GM19438 (cell line): ENCODE measurements around the gene STMN3.
"Not testable (repeated sequence)": the region's sequence is repeated elsewhere in the genome, so short reads cannot be mapped to it uniquely, and the experiment has no call there.

Experiments
- ATAC-seq: cut with Tn5 transposase; IDR thresholded peaks from one replicate; pipeline ENCODE4 v1.9.1; 2021; ENCODE audit warnings: low read depth; ENCODE audit not compliant: unreplicated experiment

STMN3 gene

DNA sequence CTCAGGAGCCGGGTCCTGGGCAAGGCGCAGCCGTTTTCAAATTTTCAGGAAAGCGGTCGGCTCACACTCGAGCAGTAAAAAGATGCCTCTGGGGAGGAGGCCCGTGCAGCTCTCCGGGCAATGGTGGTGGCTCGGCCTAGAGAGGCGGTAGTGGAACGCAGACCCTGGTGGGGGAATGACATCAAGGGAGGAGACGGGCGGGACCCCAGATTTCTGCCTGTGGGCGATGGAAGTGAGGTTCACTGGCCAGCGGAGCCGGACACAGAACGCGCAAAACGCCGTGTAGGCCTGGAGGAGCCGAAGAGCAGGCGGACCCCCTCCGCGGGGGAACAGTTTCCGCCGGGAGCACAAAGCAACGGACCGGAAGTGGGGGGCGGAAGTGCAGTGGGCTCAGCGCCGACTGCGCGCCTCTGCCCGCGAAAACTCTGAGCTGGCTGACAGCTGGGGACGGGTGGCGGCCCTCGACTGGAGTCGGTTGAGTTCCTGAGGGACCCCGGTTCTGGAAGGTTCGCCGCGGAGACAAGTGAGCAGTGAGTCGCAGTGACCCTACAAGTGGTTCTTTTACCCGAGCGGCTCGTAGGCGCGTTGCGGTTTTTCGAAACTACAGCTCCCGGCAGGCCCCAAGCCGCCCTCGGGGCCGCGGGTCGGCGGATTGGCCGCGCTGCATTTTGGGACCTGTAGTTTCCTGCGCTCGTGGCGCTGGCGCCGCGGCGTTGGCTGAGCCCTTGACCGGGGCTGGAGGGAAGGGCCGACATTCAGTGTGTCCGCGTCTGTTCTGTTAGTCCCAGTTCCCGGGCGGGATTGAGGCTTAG, 4.9 kb upstream of the STMN3 start, which contains the start of gene RTEL1:
RTEL1 (plus strand) TSS at position 376 of the 812 bp plus-strand sequence. CDS start 1,091 bp downstream, outside the sequence.
- ATAC-seq: peak; percentile 74

DNA sequence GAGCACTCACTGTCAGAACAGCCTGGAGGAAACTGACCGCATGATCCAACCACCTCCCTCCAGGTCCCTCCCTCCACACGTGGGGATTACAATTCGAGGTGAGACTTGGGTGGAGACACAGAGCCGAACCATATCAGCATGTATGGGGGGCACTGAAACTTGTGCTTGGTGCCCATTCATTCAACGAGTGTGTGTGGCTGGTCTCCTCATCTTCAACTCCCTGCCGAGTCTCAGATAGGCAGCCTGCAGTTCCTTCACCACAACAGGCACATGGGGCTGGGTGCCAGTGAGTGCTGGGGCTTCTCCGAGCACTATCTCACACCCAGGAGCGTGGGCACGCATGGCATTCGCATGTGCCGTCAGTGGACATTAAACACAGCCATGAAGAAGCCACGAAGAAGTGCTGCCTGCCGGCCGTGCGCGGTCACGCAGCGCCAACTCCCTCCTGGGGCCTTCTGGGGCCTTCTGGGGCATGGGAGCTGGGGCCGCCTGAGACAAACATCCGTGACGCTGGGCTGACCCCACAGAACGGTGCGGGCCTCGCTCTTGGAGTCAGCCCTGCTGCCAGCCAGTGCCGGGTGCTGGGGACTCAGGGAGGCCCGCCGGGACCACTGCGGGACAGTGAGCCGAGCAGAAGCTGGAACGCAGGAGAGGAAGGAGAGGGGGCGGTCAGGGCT, 4.2 kb upstream of the STMN3 start:
- no peak for ATAC-seq

DNA sequence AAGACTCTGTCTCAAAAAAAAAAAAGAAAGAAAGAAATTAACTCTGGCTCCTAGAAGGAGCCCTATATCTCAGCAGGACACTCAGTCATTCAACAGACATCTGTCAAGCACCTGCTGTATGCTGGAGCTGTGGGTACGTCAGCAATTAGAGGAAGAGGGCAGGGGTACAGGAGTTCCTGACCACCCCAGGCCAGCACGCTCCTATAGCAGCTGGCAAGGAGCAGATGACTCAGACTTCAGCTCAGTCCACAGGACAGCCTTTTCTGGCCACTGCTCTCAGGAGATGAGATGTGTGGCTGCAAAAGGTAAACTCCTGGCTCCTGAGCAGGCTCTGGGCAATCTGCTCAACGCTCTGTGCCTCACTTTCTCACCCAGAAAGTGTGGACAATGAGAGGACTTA, 3.2 kb upstream of the STMN3 start:
- ATAC-seq: no peak

GRCh38 chr20:63655249-63655648, 2.0 kb upstream of the STMN3 start:
- no peak for ATAC-seq

DNA sequence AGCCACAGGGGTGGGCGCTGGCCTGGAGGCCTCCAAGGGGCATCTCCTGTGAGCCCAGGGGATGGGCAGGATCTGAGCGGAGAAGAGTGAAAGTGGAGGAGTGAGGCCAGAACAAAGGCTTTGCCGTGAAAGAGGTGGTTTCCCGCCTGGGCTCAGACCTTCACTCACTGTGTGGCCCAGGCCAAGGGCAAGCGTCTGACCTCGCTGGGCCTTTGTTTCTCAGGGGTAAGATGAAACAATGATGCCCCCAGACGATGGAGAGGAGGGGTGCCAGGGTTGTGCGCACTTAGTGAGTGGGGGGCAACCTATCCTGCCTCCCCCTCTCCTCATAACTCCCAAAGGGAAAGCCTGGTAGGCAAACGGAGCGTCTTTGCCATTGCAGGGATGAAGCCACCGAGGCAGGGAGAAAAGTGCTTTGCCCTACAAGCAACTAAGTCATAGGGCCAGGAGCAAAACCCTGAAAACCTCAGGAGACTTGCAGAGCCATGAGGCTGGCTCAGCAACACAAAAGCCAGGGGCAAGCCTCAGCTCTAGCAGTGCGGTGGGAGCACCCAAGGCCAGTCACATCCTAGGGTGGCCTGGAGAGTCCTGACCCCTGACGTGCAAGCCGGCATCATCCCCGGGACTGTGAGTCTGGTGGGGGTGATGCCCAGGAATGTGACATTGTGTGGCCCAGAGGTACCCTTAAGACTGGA, 897 bp upstream of the STMN3 start:
- no peak for ATAC-seq

DNA sequence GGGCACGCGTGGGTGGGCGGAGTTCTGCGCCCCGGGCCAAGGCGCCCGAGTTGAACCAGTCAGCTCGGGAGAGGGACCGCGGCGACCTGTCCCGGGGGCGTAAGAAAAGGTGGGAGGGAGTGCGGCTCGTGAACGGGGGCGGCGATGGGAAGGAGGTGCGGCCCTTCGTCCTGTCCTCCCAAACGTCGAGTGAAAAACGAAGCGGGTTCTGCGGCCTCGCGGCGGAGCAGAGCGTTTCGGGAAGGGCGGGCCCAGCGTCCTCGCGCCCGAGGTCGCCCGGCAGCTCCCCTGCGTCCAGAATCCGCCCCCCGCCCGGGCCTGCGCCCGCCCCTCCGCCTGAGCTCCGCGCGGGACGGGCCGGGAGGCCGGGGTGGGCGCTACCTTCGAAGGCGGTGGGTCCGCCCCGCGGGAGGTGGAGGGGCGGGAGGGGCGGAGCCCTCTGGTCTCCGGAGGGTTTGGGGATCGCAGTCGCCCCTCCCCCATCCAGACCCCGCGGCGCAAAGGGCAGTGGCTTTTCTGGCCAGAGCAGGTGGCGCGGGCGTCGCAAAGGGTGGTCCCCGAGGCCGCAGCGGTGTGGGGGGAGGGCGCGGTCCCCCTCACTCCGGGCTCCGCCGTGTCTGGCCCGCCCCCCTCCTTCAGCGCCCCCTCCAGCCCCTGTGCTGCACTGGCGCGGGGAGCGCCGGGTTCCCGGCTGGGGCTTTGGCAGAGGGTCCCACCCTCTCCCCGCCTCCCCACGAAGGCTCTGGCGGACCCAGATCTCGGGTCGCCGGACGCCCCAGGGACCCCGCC, 838 bp downstream of the STMN3 start:
- no peak for ATAC-seq

DNA sequence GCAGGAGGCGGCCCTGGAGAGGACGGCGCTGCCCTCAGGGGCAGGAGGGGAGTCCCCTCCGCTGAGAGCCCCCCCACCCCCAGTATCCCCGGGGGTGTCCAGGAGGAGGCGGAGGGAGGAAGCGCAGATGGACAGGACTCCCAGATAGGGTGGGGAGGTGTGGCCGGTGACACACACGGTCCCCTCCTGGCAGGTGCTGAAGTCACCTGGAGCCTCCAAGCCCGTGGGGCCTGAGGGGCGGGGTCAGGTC, 1.4 kb downstream of the STMN3 start:
- no peak for ATAC-seq

DNA sequence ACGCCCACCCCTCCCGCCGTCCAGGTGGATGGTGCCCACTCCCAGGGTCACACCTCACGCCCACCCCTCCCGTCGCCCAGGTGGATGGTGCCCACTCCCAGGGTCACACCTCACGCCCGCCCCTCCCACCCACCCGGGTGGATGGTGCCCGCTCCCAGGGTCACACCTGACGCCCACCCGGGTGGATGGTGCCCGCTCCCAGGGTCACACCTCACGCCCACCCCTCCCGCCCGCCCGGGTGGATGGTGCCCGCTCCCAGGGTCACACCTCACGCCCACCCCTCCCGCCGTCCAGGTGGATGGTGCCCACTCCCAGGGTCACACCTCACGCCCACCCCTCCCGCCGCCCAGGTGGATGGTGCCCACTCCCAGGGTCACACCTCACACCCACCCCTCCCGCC, 2.7 kb downstream of the STMN3 start:
- ATAC-seq: not testable (repeated sequence)

DNA sequence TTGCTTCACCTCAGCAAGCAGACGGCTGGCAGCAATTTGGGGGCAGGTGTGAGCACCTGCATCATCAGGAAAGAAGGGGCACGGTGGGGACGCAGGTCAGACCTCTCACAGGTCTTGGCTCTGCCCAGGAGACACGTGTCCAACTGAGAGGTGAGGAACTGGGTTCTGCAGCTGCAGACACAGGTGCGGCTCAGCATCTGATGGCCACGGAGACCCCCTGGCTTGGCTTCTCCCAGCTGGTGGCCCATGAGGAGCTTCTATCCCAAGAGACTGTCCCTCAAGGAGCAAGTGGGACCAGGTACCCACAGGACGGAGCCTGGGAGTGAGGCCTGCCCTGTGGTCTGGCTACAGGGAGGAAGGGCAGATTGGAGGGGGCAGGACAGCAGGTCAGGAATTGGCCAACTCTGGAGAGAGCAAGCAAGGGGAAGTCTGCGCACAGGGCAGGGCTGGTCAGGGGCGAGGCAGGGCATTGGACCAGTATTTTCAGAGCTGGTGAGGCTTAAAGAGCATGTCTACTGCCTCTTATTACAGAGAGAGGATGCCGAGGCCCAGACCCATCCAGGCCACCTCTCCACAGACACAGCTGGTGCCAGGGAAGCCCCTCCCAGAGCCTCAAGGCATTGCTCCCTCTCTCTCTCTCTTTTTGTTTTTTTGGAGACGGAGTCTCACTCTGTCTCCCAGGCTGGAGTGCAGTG, 4.2 kb downstream of the STMN3 start:
- ATAC-seq: no peak

DNA sequence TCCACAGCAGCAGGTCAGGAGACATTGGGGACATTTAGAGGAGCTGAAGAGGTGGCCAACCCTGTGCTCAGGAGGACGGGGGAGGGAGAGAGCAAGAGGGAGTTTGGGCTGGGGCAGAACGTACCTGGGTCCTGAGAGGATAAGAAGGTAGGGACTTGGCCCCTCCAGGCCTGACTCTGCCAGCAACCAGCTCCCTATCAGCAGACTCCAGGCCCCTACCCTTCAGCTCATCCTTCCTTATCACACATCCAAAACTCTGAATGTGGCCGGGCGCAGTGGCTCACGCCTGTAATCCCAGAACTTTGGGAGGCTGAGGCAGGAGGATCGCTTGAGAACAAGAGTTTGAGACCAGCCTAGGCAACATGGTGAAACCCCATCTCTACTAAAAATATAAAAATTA, 5.0 kb downstream of the STMN3 start:
- no peak for ATAC-seq

DNA sequence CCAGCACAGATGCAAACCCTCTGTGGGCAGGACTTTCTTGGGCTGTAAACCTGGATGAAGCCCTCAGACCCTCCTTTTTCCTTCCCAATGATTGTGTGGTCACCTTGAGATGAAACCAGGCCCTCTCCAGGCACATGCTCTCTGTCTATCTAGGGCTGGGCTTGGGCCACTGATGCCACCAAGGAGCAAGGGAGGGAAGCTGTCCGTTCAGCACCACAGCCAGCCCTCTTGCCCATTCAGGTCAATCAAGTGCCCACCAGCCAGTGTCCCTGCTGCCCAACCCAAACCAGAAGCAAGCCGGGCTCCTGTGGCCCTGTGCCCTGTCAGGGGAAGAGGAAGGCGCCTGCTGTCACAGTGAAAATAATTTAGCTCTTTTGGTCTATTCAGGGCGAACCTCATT, 8.0 kb downstream of the STMN3 start:
- ATAC-seq: no peak

- ATAC-seq: no peak
These were observed 9.3 kb downstream of the STMN3 start for GRCh38 chr20:63643946-63644345.

- ATAC-seq: no peak
These were observed 9.7 kb downstream of the STMN3 start for GRCh38 chr20:63643499-63643898.

DNA sequence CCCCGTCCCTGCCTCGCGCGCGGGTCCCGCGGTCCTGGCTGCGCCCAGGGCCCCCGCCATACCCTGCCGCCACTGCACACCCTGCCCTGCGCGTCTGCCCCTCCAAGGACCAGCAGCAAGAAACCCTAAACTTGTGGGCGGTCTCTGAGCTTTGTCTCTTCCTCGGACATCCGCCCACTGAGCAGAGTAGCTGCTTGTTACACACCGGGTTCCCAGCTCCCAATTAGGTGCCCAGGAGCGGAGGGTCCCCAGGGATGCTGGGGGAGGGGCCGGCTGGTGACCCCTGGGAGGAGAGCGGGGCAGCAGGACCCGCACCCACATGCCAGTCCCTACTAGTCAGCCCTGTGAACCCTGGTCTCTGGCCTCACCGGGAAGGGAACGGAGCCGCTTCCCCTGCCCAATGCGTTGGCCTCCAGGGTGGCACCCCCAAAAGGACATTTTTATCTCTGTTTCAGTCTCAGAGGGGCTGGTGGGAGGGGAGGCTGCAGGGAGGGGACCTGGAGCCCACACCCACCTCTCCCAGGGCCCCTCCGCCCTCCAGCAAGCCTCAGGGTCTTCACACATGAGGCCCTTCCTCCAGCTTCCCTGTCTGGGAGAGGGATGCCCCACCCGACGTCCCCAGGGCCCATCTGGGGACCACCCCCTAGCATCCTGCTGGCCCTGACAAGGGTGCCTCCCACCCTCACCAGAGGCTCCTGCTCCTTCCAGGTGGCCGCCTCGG, 10.5 kb downstream of the STMN3 start:
- no peak for ATAC-seq

DNA sequence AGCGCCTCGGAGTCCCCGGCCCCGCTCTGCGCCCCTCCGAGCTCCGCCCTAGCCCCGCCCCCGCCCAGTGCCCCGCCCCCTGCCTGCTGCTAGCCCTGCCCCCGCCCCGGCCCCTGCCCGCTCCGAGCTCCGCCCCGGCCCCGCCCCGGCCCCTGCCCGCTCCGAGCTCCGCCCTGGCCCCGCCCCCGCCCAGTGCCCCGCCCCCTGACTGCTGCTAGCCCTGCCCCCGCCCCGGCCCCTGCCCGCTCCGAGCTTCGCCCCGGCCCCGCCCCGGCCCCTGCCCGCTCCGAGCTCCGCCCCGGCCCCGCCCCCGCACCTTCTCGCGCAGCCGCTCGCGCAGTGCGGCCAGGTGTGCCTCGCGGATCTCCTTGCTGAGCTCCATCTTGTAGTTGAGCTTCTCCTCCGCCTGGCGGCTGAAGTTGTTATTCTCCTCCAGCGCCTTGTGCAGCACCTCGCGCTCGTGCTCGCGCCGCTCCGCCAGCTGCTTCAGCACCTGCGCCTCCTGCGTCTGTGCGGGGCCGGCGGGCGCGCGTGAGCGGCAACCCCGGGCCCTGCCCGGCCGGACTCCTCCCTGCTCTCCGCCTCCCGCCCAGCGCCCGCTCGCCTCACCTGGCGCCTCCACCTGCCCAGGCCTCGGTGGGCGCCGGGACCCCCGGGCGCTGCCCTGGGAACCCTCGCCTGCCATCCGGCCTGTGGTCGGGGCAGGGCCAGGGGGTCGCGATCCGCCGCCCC, 11.3 kb downstream of the STMN3 start:
- ATAC-seq: peak; percentile 47

- no peak for ATAC-seq
These were observed 12.0 kb downstream of the STMN3 start for GRCh38 chr20:63641146-63641791.

DNA sequence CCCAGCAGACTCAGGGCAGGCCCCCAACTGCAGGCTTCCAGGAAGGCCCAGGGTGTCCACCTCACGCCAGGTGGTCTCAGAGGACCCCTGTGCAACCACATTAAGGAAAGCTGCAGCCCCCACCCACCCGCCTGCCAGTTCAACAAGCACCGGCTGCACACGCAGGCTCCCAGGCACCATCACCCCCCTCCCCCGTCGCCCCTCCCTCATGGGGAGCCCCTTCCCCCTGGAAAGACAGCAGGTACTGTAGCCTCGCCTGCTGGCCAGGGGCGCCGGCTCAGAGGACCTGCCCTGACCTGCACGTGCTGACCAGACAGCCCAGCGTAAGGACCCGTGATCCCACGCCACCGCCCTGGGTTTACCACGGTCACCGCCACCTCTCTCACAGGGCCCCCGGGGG, 12.5 kb downstream of the STMN3 start:
- not testable (repeated sequence) for ATAC-seq

DNA sequence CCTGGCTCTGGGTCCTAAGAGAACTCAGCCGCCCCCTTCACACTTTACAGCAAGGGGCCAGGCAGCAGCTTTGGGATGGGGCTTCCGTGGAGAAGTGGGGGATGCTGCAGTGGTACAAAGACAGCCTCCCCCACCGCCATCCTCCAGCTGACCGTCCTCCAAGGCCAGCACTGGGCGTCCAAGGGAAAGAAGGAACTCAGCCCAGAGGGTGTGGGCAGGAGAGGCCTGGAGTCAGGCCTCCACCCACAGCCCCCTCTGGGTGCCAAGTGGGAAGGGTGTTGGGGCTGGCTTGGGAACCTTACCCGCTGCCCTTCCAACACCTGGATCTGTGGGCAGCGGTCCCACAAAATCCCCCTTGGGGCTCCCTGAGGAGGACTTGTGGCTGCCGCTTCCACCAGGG, 13.1 kb downstream of the STMN3 start:
- ATAC-seq: no peak
